Skeletal muscle tissue (tissue), 4 donors: ENCODE results near the gene B4GALNT1. TPM values are rescaled to one million over a fixed set of nuclear protein-coding genes. Genes with fewer than 3 reads are reported as not detected.
"Not testable (repeated sequence)": the region's sequence is repeated elsewhere in the genome, so short reads cannot be mapped to it uniquely, and the experiment has no call there.

Source experiments
- H3K27ac ChIP-seq: one replicate; pipeline ENCODE4 v1.7.0; 2013; ENCODE audit warnings: mild to moderate bottlenecking, low read depth, low read length, inconsistent platforms
- H3K27me3 ChIP-seq, 3 donors: one replicate each; pipeline ENCODE4 v1.7.0; 2013; ENCODE audit warnings: low read length in 3 of 3; ENCODE audit not compliant: control insufficient read depth in 3 of 3, insufficient read depth in 3 of 3
- H3K36me3 ChIP-seq, 3 donors: one replicate each; pipeline ENCODE4 v1.7.0; 2013; ENCODE audit warnings: low read length in 3 of 3; ENCODE audit not compliant: control insufficient read depth in 3 of 3, insufficient read depth in 3 of 3
- H3K4me1 ChIP-seq, 3 donors: one replicate each; pipeline ENCODE4 v1.7.0; 2013; ENCODE audit warnings: low read length in 3 of 3, mild to moderate bottlenecking in 3 of 3; ENCODE audit not compliant: control insufficient read depth in 3 of 3, insufficient read depth in 3 of 3
- H3K4me3 ChIP-seq, 3 donors: one replicate each; pipeline ENCODE4 v1.7.0; 2013; ENCODE audit warnings: low read length in 3 of 3
- H3K9ac ChIP-seq, 3 donors: one replicate each; pipeline ENCODE4 v1.7.0; 2013; ENCODE audit warnings: low read length in 3 of 3, mild to moderate bottlenecking in 3 of 3, moderate library complexity in 2 of 3, low read depth in 1 of 3
- H3K9me3 ChIP-seq, 3 donors: one replicate each; pipeline ENCODE4 v1.7.0; 2013; ENCODE audit warnings: low read length in 3 of 3; ENCODE audit not compliant: control insufficient read depth in 3 of 3
- total RNA-seq: library from RNA; depleted of rRNA; stranded (reverse); fragments of >200 nt; gene quantifications from one replicate; pipeline ENCODE4 v1.2.3, GENCODE V29; 2014
- donor health status: Osteomylitis.

B4GALNT1 gene
- total RNA-seq, 1 donor from 2014 or later = 3.1 TPM

DNA sequence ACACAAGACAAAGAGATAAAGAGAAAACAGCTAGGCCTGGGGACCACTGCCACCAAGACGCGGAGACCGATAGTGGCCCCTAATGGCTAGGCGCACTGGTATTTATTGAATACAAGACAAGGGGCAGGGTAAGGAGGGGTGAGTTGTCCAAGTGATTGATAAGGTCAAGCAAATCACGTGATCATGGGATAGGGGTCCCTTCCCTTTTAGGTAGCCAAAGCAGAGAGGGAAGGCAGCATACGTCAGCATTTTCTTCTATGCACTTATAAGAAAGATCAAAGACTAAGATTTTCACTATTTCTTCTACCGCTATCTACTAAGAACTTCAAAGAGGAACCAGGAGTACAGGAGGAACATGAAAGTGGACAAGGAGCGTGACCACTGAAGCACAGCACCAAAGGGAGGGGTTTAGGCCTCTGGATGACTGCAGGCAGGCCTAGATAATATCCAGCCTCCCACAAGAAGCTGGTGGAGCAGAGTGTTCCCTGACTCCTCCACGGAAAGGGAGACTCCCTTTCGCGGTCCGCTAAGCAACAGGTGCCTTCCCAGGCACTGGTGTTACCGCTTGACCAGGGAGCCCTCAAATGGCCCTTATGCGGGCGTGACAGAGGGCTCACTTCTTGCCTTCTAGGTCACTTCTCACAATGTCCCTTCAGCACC lies 43.9 kb downstream of the B4GALNT1 start:
- H3K9me3 ChIP-seq, H3K36me3 ChIP-seq, H3K4me3 ChIP-seq, H3K9ac ChIP-seq, H3K27ac ChIP-seq: not testable (repeated sequence)
- Histone ChIP-seq H3K27me3 (peaks cover 0 to 10% (median 6%) of the 10 kb centered on the region in 3 donors), H3K4me1 (peaks cover 11 to 21% (median 13%) of the 10 kb centered on the region in 3 donors)

GRCh38 chr12:57586832-57587429 lies 46.1 kb downstream of the B4GALNT1 start:
- H3K36me3 ChIP-seq = no peaks in the 10 kb centered on the region
- H3K27me3 ChIP-seq = peaks cover 0 to 13% (median 6%) of the 10 kb centered on the region in 3 donors
- no peaks in the 10 kb centered on the region for H3K9me3 ChIP-seq
- H3K4me3 ChIP-seq = no peak overlapping the region
- H3K27ac ChIP-seq = no peak overlapping the region
- H3K4me1 ChIP-seq = peaks cover 10 to 13% (median 12%) of the 10 kb centered on the region in 3 donors
- H3K9ac ChIP-seq = no peak overlapping the region

DNA sequence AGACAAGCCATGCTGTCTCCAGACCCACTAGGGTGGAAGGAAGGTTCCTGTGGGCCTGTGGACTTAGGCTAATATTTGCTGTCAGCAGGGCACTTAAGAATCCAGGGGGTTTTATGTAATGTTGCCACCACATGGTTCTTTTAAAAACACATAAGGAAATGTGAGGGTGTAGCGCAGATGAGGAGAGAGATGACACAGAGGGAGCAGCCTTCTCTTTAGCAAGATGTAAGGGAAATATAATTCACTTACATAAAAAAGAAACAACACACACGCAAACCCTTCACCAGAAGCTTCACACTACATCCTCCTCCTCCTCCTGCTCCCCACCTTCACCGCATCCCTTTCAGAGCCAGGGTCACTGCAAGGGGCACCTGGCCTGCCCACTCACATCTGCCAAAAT lies 46.9 kb downstream of the B4GALNT1 start:
- Histone ChIP-seq H3K27ac (no peak overlapping the region), H3K4me3 (no peak overlapping the region), H3K9ac (no peak overlapping the region), H3K9me3 (no peaks in the 10 kb centered on the region), H3K36me3 (no peaks in the 10 kb centered on the region), H3K4me1 (peaks cover 6 to 8% (median 6%) of the 10 kb centered on the region in 3 donors), H3K27me3 (peaks cover 0 to 17% (median 6%) of the 10 kb centered on the region in 3 donors)

GRCh38 chr12:57585156-57585555 lies 47.8 kb downstream of the B4GALNT1 start:
- Histone ChIP-seq H3K4me3 (no peak overlapping the region), H3K27me3 (peaks cover 0 to 17% (median 6%) of the 10 kb centered on the region in 3 donors), H3K4me1 (peaks cover 0 to 4% (median 0%) of the 10 kb centered on the region in 3 donors), H3K36me3 (no peaks in the 10 kb centered on the region), H3K9ac (no peak overlapping the region), H3K9me3 (no peaks in the 10 kb centered on the region), H3K27ac (no peak overlapping the region)

- Histone ChIP-seq H3K9ac (no peak overlapping the region), H3K4me1 (peaks cover 0 to 4% (median 0%) of the 10 kb centered on the region in 3 donors), H3K27me3 (peaks cover 0 to 17% (median 6%) of the 10 kb centered on the region in 3 donors), H3K27ac (no peak overlapping the region), H3K4me3 (no peak overlapping the region), H3K36me3 (no peaks in the 10 kb centered on the region), H3K9me3 (no peaks in the 10 kb centered on the region)
Measured at GRCh38 chr12:57584690-57585089, 48.3 kb downstream of the B4GALNT1 start.

GRCh38 chr12:57584050-57584449 lies 49.0 kb downstream of the B4GALNT1 start:
- Histone ChIP-seq H3K4me3 (no peak overlapping the region), H3K27me3 (peaks cover 0 to 17% (median 6%) of the 10 kb centered on the region in 3 donors), H3K9me3 (no peaks in the 10 kb centered on the region), H3K4me1 (peaks cover 0 to 4% (median 0%) of the 10 kb centered on the region in 3 donors), H3K27ac (no peak overlapping the region), H3K36me3 (no peaks in the 10 kb centered on the region), H3K9ac (no peak overlapping the region)

GRCh38 chr12:57583008-57583831 lies 49.8 kb downstream of the B4GALNT1 start:
- Histone ChIP-seq H3K4me1 (peaks cover 0 to 4% (median 0%) of the 10 kb centered on the region in 3 donors), H3K27me3 (peaks cover 0 to 9% (median 5%) of the 10 kb centered on the region in 3 donors), H3K9me3 (no peaks in the 10 kb centered on the region), H3K27ac (no peak overlapping the region), H3K4me3 (no peak overlapping the region), H3K9ac (no peak overlapping the region), H3K36me3 (no peaks in the 10 kb centered on the region)

- H3K4me3 ChIP-seq = no peak overlapping the region
- no peak overlapping the region for H3K9ac ChIP-seq
- H3K27ac ChIP-seq = no peak overlapping the region
- no peaks in the 10 kb centered on the region for H3K36me3 ChIP-seq
- H3K27me3 ChIP-seq = peaks cover 0 to 7% (median 0%) of the 10 kb centered on the region in 3 donors
- no peaks in the 10 kb centered on the region for H3K9me3 ChIP-seq
- peaks cover 0 to 4% (median 0%) of the 10 kb centered on the region in 3 donors for H3K4me1 ChIP-seq
Measured at GRCh38 chr12:57582440-57582839, 50.6 kb downstream of the B4GALNT1 start.

GRCh38 chr12:57581802-57582201 lies 51.2 kb downstream of the B4GALNT1 start:
- H3K9ac ChIP-seq = no peak overlapping the region
- H3K27me3 ChIP-seq = peaks cover 0 to 7% (median 0%) of the 10 kb centered on the region in 3 donors
- no peaks in the 10 kb centered on the region for H3K9me3 ChIP-seq
- H3K36me3 ChIP-seq = no peaks in the 10 kb centered on the region
- H3K27ac ChIP-seq = no peak overlapping the region
- peaks cover 0 to 4% (median 0%) of the 10 kb centered on the region in 3 donors for H3K4me1 ChIP-seq
- H3K4me3 ChIP-seq = no peak overlapping the region

DNA sequence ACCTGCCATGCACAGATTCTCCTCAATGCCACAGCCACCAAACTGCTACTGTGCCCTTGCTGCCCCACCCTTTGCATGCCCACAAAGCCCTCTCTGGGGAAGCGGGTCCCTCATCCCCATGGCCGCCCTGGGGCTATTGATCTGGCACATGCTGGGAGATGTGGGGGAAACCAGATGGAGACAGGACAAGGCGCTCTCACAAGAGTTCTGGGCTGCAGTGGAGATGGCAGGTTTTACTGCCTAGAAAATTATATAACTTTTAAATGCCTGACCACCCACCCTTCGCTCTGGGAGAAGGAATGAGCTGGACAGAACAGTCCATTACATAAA lies 52.6 kb downstream of the B4GALNT1 start:
- H3K4me1 ChIP-seq = peaks cover 0 to 4% (median 0%) of the 10 kb centered on the region in 3 donors
- no peaks in the 10 kb centered on the region for H3K9me3 ChIP-seq
- no peaks in the 10 kb centered on the region for H3K36me3 ChIP-seq
- no peak overlapping the region for H3K9ac ChIP-seq
- peaks cover 0 to 7% (median 0%) of the 10 kb centered on the region in 3 donors for H3K27me3 ChIP-seq
- H3K27ac ChIP-seq = no peak overlapping the region
- H3K4me3 ChIP-seq = no peak overlapping the region
